Activated CD8-positive, alpha-beta memory T cell treated with anti-CD3 and anti-CD28 coated beads for 4 hours (primary cell): ENCODE data around the gene RTP2.
A peak's percentile ranks its signal among the peaks of the same experiment; 100 is the strongest.

ENCODE experiments used
- DNase-seq, 2 donors: peaks; one replicate each; pipeline ENCODE4 v3.0.0-alpha.2; 2020; ENCODE audit warnings: low read depth in 2 of 2

RTP2 gene, protein sequence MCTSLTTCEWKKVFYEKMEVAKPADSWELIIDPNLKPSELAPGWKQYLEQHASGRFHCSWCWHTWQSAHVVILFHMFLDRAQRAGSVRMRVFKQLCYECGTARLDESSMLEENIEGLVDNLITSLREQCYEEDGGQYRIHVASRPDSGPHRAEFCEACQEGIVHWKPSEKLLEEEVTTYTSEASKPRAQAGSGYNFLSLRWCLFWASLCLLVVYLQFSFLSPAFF

DNA sequence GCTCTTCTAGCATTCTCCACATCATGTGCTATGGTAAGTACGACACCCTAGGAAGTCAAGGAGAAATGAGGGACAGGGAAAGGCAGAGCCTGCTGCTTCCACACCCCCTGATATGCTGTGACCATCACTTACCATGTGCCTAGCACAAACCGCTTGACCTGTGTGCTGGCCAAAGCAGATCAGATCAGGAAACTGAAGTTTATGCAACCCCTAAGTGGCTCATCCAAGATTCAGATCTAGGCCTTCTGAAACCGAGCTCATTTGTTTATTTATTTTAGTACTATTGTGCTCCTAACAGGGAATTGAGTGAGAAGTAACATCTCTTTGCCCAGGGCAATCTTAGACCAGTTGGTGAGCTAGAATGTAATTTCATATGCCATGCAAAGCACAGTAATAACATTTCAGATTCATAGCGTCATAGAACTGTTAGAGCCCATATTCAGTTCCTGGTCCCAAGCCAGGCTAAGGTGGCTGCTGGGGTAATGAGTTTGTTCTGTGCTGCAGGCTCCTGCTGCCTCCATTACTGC is at the start of gene RTP2:
TSS of gene RTP2 (minus strand) at position 51 of the 527 bp plus-strand sequence. CDS start 429 bp downstream, outside the sequence.
- no peak for DNase-seq

DNA sequence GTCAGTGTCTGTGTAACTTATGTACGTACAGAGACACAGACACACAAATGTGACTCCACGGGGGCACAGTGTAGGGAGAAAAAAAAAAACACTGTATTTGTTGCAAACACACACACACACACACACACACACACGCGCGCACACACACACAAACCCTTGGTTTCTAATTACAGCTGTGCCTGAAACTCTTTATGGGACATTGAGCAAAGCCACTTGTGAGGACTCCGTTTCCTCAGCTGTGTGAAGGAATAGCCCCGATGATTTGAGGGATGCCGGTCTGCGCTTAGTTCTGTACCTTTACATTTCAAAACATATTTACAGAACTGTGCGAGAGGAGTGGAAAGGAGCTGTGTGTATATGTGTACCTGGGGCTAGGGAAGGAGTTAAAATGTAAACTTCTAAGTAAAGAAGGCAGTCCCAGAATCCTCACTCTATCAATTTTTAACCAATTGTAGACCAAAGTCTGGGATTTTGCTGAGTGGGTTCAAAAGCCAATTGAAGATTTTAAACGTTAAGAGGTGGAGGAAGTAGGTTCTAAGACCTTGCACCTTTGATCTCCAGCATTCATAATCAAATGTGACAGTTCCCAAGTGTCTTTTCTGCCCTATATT is 48.3 kb upstream of the RTP2 start:
- DNase-seq, result no peak

DNA sequence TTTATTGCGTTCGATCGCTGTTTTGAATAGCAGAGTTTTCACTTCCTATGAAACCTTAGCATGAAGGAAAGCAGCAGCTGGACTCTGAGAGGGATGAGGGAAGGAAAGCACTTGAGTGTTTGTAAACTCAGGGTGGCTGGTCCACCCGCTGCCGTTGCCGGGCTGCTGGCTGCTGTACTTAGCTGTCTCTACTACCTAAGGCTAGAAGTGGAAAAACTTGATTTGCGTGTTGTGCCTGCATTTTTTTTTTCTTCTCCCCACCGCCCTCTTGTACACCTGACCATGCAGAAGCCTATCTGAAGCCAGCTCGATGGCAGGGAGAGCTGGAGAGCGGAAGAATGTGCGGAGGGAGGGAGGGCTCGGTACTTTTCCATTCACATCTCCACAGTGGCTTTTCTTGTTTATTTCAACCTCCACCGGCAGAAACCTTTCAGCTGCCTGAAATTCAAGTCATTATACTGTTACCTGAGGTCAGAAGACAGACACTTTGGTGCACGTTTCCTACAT is 47.7 kb upstream of the RTP2 start:
- DNase-seq, result no peak

DNA sequence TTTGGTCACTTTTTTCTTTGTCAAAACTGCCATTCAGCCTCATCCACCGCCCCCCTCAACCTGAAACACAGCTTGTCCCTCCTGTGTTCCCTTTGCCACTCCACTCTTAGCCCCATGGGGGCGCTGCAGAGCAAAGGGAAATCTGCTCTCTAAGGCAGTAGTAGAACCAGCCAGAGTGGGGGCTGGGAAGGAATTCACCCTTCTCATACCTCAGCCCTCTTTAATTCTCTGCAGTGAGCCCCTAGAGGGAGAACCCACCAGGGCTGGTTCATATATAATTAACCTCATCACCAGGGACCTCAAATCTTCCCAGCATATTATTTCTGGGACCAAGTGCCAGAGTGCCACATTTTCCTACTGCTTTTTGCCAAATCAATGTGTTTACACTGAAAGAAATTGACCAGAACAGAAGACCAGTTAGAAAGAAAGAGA is 45.7 kb upstream of the RTP2 start:
- peak; percentile 80 for DNase-seq

DNA sequence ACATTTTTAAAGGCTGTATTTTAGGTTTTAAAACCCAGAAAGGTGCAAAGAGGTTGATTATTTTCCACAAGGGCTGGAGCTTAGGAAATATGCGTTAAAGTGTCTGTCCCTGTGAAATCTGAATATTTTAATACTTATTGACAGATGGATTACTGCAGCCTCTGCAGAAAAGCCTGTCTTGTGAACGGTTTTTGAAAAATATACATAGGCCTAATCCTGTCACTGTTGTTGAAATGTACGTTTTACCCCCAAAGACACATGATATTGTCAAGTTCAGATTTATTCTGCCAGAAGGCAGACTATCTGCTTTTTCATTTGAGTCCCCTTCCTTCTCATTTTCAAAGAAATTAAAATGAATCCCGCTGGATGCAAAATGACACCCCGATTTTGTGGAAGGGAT is 45.1 kb upstream of the RTP2 start:
- DNase-seq, result no peak

DNA sequence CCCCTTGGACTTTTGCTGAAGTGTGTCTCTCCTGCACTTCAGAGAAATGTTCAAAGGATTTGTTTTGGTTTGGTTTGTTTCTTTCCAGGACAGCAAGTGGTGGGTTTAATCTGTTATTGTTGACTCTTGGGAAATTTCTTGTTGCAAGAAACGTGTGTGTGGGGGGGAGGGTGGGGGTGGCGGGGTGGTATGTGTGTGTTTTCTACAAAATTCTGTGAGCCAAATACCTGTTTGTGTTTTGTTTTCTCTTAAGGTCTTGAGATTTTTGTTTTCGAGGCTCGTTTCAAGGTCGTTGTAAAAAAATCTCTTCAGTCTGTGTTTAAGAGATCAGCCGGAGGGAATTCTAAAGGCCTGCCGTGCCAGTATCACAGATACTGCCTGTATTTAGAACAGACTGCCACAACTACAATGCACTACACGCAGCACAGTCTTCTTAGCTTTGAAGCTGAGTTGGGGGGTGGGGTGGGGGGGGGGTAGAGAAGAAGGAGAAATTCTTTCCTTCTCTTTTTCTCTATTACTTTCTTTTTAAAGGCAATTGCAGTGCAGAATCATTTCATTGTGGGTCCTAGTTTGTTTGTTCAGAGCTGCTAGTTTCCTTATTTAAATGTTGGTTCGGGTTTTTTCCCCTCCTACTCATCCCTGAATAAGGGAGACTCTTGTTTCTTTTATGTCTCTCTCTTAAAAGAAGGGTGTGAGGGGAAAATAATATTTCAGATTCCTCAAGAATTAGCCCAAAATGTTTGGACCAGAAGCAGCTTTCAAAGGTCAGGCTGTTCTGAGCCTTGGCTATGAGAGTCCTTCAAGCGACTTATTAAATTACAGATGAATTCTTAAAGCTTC is 44.3 kb upstream of the RTP2 start:
- DNase-seq, result no peak

DNA sequence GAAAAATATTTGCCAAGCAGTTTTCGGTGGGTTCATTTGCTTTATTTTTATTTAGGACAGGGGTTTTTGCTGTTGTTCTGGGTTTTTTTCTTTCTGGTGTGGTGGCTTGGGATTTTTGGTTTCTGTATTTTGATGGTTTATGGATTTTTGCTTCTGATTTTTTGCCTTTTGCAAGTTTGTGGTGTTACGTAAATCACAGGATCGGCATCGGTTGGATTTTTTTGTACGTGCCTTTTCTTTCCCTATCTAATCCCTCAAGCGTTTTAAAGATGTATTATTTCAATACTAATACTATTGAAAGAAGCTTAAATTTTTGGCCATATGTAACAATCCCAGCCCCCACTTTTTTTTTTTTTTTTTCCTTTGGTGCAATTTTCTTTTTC is 43.7 kb upstream of the RTP2 start:
- DNase-seq, result no peak

DNA sequence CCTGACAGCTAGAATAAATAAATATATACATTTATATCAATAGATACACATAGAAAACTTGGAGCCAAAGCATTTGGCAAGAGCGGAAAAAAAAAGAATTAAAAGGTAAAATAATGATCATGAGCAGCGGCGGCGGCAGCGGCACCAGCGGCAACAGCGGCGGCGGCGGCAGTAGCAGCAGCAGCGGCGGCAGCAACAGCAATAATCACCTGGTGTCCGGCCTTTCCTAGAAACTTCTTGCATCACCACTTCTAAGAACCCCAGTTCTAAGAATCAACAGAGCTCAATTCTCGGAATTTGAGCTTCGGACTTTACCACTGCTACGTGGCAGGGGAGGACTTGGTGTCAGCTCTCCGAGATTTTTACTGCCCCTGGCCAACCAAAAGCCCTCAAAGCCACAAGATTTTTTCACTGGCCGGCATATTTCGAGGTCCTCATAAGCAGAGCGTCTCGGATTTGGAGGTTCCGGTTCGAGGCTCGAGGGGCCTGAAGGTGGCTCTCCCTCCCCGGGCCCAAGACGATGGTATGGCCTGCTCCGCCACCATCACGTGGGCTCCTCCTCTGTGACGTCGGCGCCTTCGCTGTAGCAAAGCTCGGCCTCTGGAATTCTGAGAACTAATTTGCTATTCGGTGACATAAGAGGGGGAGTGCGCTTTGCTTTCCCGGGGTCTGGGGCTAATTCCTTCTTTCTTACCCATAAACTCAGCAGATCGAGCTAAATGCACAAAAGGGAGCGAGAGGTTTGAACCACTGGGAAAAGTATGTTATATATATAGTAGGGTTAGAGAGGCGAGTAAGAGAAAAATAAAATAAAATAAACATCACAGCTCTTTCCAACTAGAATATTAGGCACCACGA is 43.1 kb upstream of the RTP2 start, which contains the start of gene BCL6:
TSS of gene BCL6 (minus strand) at position 268 of the 858 bp plus-strand sequence. CDS start 11,775 bp downstream, outside the sequence.
- peak; percentile 77 for DNase-seq

DNA sequence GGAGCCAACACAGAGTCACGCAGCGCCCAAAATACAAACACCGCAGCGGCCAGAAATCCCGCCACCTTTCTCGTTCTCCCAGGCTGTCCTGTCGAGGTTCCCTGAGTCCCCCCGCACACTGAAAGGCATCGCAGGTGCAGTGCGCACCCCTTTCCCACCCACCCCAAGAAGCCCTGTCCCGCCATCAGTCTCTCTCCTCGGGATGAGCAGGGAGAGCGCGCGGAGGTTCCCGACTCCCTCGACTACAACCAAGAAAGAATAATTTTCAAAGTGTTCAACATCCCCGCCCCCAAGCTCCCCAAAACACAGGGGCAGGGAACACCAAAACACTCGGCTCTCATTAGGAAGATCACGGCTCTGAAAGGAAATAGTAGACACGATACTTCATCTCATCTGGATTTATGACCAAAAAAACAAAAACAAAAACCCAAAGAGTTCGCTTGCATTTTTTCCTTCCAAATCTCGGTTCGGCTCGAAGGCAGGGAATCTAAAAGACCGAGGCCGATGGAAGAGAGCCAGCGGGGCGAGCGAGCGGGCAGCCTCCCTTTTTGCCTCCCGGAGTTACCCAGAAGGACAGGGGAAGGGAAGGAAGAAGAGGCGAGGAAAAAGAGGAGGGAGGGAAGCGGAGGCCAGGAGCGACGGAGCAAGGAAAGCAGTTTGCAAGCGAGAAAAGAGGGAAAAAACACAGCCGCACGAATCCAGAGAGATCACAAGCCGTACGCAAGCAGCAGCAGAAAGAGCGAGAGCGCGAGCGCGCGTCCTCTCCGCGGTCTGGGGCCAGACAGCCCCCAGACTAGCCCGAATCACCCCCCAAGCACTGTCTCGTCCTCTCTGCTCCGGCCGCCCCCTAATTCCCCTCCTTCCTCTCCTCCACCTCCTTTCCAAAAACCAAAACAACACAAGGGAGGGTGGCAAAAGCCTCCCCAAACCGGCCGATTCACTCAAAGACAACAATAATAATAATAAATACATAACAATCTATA is 42.1 kb upstream of the RTP2 start:
- no peak for DNase-seq

DNA sequence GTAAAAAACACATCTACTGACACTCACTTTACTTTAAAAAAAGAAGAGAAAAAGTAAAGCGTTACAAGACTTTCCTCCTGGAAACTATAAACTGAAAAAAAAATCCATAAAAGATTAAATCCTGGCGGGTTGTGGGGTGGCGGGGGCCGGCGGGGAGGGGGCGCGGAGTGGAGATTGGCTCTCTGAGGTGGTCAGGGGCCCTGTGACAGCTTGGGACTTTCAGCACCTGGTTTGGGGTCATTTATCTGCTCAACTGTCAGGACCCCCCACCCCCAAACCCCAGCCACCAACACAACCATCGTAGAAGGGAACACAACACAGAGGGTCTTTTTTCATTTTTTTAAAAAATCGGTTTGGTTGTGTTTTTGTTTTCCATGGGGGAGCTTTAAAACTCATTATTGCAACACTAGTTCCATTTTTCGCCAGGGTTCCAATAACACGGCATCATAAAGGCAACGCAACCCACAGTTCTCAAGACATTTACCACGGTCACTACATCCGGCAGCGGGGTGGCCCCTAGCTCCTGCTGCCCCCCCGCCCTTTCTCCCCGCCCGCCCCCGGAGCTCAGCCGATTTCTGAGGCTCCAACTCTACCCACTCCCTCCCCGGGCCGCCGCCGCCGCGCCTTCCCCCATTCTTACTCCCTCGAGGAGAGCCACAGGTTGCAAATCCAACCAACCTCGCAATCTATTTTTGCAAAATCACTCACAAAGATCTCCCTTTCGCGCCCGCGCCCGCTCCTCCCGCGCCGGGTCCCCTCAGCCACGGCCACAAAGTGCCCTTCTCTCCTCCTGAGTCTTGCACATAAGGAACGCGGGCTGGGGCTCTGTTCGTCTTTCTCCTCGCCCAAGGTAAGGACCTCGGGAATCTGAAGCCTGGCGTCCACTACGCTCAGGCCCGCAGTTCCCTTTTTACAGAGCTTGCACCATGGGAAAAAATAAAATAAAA is 41.1 kb upstream of the RTP2 start:
- DNase-seq, result no peak

DNA sequence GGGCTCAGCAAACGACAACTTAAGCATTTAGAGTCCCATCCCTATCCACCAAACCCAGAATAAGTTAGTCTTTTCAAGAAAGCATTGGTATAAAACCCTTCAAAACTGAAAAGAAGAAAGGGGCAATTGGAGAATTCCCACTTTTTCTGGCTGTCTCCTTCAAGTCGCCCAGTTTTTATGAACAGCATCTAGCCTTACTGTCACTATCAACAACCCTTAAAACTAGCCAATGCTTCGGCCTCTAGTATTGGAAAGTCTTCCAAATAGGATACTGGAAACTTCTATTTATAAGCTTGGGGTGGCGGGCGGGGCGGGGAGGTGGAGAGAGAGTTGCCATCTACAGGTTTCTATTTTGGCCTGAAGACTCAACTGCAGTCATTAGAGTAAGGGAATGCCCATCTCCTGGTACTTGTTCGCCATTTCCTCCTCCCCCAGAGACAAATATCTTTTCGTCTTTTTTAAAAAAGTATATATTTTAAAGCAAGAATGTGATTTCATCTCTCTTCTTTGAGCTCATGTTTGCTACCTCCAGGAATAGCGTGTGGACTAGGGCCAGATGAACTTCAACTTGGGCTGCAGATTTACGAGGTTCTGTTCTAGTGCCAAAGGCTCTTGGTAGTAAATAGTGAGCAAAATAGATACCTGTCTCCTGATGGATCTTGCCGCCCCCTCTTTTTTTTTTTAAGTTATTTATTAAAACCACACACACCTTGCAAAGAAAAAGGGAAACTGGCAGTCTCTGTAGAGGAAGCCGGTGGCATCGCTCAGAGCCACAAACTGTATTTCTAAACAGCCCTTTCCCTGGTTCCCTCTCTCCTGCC is 40.2 kb upstream of the RTP2 start:
- no peak for DNase-seq

DNA sequence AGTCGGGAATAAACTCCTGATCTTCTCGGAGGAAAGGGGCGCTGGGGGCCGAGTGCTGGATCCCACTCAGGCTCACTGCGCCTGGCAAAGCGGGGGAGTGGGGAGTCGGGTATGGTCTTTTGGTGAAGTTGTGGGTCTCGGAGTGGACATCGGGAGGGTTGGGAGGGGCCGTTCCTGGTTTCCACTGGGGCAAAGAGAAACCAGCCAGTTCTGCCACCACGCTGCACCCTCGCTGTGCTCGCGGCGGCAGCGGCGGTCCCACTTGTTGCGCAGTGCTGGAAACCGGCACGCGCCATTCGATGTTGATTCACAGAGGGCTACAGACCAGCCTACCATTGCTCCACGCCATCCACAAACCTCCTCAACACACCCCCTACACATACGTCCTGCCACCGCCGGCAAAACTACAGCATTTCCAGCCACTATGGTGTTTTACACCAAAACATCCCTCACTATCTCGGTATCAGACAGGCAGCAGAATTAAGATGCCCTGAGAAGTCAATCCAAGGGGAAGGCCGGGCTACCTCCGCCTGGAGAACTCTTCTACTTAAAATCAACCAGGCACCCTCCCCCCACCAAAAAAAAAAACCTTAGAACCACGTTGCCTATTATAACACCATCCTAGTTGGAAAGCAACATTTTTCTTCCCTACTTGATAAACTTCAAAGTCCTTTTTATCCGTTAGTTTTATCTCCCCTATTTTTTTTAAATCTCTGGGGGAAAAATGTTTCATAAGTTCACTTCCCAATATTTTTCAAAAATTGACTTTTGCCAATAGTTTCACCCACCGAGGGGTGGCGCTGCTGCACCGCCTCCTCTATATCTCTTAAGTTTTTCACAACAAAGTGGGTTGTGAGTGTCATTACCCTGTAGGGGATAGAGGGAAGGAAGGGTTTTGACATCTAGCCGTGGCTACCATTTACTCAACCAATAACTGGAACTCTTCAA is 39.3 kb upstream of the RTP2 start:
- no peak for DNase-seq

DNA sequence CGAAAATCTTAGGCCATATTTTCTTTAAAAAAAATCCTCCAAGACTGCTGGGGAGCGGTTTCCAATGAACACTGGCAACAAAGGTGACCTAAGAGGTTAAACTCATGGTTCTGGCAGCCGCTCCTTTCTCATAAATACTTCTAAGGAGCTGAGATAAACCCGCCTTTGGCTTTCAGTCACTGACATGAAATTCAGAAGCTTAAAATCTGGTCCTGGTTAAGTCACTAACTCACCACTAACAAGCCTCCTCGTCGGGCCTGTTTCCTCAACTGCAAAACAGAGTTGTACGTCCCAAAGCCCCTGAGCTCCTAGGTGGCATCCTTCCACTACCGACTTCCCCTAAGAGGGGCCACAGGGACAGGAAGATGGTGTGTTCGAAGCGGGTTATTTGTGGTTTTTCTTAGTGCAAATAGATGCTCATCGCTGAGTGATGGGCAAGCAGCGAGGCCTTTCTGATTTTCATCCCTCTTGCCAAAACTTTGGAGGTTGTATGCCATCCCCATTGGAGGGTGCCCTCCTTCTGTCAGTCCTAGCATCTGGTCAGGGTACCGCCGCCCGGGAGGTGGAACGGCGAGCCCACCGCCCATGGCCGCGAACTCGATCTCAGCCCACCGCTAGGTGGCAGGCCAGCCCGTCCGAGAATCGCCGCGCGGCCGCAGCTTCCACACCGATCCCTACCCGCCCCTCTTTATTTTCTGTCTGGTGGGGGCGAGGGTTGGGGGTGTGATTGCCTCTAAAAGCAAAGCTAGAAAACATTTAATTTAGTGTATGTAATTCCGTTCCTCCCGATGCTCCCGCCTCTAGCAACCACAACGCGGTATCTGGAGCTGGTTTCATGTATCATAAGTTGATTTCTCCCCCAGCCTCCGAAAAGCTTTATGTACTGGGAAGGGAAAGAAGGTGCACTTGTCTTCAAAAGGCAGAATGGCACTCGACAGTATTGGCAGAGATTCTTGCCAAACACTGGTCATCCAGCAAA is 38.4 kb upstream of the RTP2 start:
- no peak for DNase-seq

DNA sequence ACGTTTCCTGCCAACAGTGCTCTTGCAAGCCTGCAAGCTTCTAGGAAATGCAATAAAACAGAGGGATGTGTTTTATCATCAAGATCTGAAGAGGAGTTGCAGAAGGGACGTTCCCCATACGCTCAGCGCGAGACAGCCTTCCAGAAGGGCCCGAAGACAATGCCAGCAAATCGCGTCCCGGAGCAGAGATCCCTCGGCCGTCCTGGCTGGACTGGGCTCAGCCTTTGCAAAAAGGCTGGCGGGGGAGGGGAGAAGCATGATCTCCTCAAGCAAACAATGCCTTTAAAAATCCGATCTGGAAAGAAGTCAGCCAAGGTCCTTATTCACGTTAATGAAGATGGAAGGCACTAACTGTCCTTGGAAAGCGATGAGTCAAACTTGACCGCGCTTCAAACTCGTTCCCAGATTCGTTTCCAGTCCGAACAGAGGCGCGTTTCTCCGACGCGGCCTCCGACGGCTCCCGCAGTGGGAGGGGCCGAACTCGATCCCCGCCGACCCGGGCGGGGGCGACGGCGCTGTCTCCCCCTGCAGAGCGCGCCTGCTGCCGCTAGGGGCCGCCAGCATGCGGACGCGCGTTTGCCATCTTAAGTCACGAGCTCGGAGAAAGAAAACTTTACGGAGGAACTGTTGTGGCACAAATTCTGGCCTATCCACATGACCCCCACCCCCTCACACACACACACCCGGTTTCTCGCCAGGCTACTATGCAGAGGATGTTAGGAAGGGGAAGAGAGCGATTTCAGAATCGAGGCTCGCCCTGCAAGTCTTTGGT is 37.4 kb upstream of the RTP2 start:
- peak in 1 of 2 donors; percentile 66 for DNase-seq

DNA sequence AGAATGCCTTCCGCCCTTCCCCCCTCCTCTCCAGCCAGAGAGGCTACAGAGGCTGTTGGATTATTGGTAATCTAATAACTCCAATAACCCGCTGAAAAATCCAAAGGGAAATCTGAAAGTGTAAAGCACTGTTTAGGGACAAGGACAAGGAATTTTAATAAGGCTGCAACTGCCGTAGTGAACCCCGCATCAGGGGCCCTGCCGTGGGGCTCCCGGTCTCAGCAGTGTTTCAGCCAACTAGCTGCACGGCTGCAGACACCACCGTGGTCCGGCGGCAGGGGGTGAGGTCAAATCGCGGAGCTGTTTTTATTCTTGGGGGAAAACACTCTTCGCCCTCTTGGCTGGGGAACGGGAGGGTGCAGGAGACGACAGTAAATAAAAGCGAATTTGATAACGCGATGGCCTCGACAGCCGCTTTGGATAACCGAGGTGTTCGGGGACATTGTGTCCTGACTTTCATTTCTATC is 36.8 kb upstream of the RTP2 start:
- DNase-seq, result no peak
